Metanephros (tissue), 1 donor: Measurements from ENCODE around the gene FST. TPM values are rescaled to one million over a fixed set of nuclear protein-coding genes. Genes with fewer than 3 reads are reported as not detected.

Experiments used
- total RNA-seq: library from RNA; depleted of rRNA; stranded (reverse); fragments of >200 nt; gene quantifications from one replicate; pipeline ENCODE4 v1.2.3, GENCODE V29; 2014

The FST gene, protein sequence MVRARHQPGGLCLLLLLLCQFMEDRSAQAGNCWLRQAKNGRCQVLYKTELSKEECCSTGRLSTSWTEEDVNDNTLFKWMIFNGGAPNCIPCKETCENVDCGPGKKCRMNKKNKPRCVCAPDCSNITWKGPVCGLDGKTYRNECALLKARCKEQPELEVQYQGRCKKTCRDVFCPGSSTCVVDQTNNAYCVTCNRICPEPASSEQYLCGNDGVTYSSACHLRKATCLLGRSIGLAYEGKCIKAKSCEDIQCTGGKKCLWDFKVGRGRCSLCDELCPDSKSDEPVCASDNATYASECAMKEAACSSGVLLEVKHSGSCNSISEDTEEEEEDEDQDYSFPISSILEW
- total RNA-seq, result 15.9 TPM

DNA sequence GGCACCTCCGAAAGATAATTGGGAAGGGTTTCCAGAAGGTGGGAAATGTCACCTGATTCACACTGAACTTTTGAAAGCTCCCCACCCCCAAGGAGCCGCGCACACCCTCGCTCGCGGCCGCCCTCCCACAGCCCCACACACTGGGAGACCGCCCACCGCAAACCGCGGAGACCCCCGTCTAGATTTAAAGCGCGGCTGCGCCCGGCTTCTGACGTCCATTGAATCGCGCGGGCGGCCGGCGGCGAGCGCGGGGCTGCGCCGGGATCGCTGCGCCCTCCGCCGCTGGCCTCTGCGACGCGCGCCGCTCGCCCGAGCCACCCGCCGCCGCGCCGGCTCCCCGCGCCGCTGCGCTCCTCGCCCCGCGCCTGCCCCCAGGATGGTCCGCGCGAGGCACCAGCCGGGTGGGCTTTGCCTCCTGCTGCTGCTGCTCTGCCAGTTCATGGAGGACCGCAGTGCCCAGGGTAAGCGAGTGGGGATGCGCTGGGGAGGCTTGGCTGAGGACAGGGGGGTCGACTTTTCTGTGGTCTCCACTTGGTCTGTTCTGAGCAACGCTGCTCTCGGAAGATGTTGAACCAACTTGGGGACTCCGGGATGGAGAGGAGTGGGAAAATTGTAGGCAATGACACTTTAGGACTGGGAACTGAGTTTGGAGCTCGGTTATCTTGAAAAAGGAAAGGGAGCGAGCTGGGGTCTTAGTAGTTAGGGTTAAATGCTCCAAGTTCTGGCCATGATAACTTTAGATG is at the start of gene FST:
Gene FST, plus strand, starts transcription at position 214 of the 743 bp plus-strand sequence. Its CDS starts 163 bp downstream, at position 377.

Other genes with a start within 250 kb of the FST start
- 108 TPM for gene NDUFS4, start 80.0 kb downstream of the FST start, total RNA-seq